SK-N-SH treated with all-trans-retinoic acid at 6 μM for 48 hours (cell line): Measurements from ENCODE around the gene FBXW12.

Experiments used
- ATAC-seq: fragments of 200-7000 bp; cut with Tn5 transposase; 3 replicates; pipeline ENCODE4 v1.9.1; 2020; ENCODE audit warnings: mild to moderate bottlenecking, moderate library complexity
- ARNTL ChIP-seq: fragments of 450-650 bp; formaldehyde crosslinking; IDR thresholded peaks from 2 replicates; pipeline ENCODE4 v1.5.0; 2020; ENCODE audit warnings: low read depth, mild to moderate bottlenecking, moderate library complexity, borderline replicate concordance
- ESRRG ChIP-seq: fragments of 250-450 bp; sonication (Bioruptor Pico); IDR thresholded peaks from 2 replicates; pipeline ENCODE4 v1.6.1; 2021; ENCODE audit warnings: mild to moderate bottlenecking
- GLIS3 ChIP-seq: fragments of 250-450 bp; sonication (Bioruptor Pico); IDR thresholded peaks from 2 replicates; pipeline ENCODE4 v1.5.0; 2020; ENCODE audit warnings: mild to moderate bottlenecking, moderate library complexity
- ISL1 ChIP-seq: fragments of 250-450 bp; sonication (Bioruptor Pico); IDR thresholded peaks from 2 replicates; pipeline ENCODE4 v2.1.2; 2022; ENCODE audit warnings: mild to moderate bottlenecking, moderate library complexity
- OSR1 ChIP-seq: fragments of 250-450 bp; sonication (Bioruptor Pico); IDR thresholded peaks from 2 replicates; pipeline ENCODE4 v1.8.0; 2022; ENCODE audit warnings: moderate library complexity, mild to moderate bottlenecking, inconsistent platforms
- PPARA ChIP-seq: fragments of 250-450 bp; sonication (Bioruptor Pico); IDR thresholded peaks from 2 replicates; pipeline ENCODE4 v1.5.0; 2020; ENCODE audit warnings: mild to moderate bottlenecking, borderline replicate concordance
- RARB ChIP-seq: fragments of 250-450 bp; sonication (Bioruptor Pico); IDR thresholded peaks from 2 replicates; pipeline ENCODE4 v1.8.0; 2021; ENCODE audit warnings: mild to moderate bottlenecking, moderate library complexity
- SNAI2 ChIP-seq: fragments of 250-450 bp; sonication (Bioruptor Pico); IDR thresholded peaks from 2 replicates; pipeline ENCODE4 v1.5.0; 2020; ENCODE audit warnings: mild to moderate bottlenecking, moderate library complexity
- TCF4 ChIP-seq: fragments of 250-450 bp; sonication (Bioruptor Pico); IDR thresholded peaks from 2 replicates; pipeline ENCODE4 v1.8.0; 2021; ENCODE audit warnings: mild to moderate bottlenecking, moderate library complexity, borderline replicate concordance
- TOX ChIP-seq: fragments of 250-450 bp; sonication (Bioruptor Pico); IDR thresholded peaks from 2 replicates; pipeline ENCODE4 v1.8.0; 2021; ENCODE audit warnings: mild to moderate bottlenecking, moderate library complexity, borderline replicate concordance
- ZC3H10 ChIP-seq: fragments of 250-450 bp; sonication (Bioruptor Pico); IDR thresholded peaks from 2 replicates; pipeline ENCODE4 v1.5.1; 2021; ENCODE audit warnings: mild to moderate bottlenecking, moderate library complexity
- ZFP3 ChIP-seq: fragments of 250-450 bp; sonication (Bioruptor Pico); IDR thresholded peaks from 2 replicates; pipeline ENCODE4 v1.5.0; 2020; ENCODE audit warnings: mild to moderate bottlenecking, moderate library complexity
- ZFP30 ChIP-seq: fragments of 450-650 bp; formaldehyde crosslinking; IDR thresholded peaks from 2 replicates; pipeline ENCODE4 v1.5.0; 2022; ENCODE audit warnings: mild to moderate bottlenecking, moderate library complexity
- ZNF565 ChIP-seq: fragments of 450-650 bp; formaldehyde crosslinking; conservative IDR thresholded peaks from 2 replicates; pipeline ENCODE4 v1.5.0; 2020; ENCODE audit warnings: low read depth, mild to moderate bottlenecking, moderate library complexity
- ZNF70 ChIP-seq: fragments of 450-650 bp; formaldehyde crosslinking; IDR thresholded peaks from 2 replicates; pipeline ENCODE4 v1.5.0; 2020; ENCODE audit warnings: mild to moderate bottlenecking, moderate library complexity
- ZNF8 ChIP-seq: fragments of 450-650 bp; formaldehyde crosslinking; IDR thresholded peaks from 2 replicates; pipeline ENCODE4 v1.5.0; 2020; ENCODE audit warnings: mild to moderate bottlenecking, moderate library complexity
- TF ChIP-seq, protein P1 (sequence below): fragments of 250-450 bp; sonication (Bioruptor Pico); IDR thresholded peaks from 2 replicates; pipeline ENCODE4 v1.8.0; 2021; ENCODE audit warnings: low read depth, mild to moderate bottlenecking, moderate library complexity, borderline replicate concordance
- TF ChIP-seq, protein P2 (sequence below): fragments of 250-450 bp; sonication (Bioruptor Pico); IDR thresholded peaks from 2 replicates; pipeline ENCODE4 v1.5.1; 2020; ENCODE audit warnings: low read depth, mild to moderate bottlenecking, moderate library complexity
- TF ChIP-seq, protein P3 (sequence below): fragments of 250-450 bp; sonication (Bioruptor Pico); IDR thresholded peaks from 2 replicates; pipeline ENCODE4 v1.8.0; 2020; ENCODE audit warnings: mild to moderate bottlenecking, moderate library complexity, borderline replicate concordance
- TF ChIP-seq, protein P4 (sequence below): fragments of 250-450 bp; sonication (Bioruptor Pico); IDR thresholded peaks from 2 replicates; pipeline ENCODE4 v1.5.0; 2020; ENCODE audit warnings: mild to moderate bottlenecking, moderate library complexity
- TF ChIP-seq, protein P5 (sequence below): fragments of 250-450 bp; sonication (Bioruptor Pico); IDR thresholded peaks from 2 replicates; pipeline ENCODE4 v1.5.1; 2021; ENCODE audit warnings: mild to moderate bottlenecking, moderate library complexity

Gene FBXW12

DNA sequence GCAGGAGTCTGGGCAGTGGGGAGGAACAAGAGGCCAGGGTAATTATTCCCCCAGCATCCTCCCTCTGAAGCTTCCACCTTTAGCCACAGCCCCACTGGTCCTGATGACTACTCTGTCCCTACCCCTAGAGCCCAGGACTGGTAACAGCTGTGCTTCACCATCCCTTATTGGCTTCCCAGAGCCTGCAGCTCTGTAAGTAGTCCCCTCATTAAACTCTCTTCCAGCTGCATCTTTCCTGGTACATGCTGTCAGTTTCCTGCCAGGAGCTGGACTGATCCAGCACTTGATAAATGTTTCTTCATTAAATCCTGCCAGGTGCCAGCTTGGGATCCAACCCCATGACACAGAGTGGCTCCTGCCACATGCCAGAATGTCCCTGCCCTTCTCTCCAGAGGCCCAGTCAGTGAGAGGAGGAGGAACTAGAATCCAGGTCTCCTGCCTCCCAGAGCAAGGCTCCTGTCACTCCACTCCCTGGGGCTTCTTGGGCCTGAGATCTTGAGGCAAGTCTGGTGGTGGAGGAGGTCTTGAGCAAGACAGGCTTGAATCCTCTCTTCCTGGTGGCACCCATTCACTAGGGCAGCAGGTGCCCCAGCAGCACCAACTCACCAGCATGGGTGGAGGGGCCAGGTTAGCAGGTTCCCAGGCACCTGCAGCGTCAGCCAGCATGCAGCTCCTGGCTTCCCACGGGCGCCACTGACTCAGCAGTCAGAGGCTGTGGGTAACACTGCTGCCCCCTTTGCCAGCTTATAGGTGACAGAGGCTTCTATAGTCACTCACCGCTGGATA lies 27.6 kb downstream of the FBXW12 start:
- TF ChIP-seq, protein P1, sequence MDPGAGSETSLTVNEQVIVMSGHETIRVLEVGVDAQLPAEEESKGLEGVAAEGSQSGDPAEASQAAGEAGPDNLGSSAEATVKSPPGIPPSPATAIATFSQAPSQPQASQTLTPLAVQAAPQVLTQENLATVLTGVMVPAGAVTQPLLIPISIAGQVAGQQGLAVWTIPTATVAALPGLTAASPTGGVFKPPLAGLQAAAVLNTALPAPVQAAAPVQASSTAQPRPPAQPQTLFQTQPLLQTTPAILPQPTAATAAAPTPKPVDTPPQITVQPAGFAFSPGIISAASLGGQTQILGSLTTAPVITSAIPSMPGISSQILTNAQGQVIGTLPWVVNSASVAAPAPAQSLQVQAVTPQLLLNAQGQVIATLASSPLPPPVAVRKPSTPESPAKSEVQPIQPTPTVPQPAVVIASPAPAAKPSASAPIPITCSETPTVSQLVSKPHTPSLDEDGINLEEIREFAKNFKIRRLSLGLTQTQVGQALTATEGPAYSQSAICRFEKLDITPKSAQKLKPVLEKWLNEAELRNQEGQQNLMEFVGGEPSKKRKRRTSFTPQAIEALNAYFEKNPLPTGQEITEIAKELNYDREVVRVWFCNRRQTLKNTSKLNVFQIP (CRISPR knock-in tag): no peak
- TF ChIP-seq, protein P2, sequence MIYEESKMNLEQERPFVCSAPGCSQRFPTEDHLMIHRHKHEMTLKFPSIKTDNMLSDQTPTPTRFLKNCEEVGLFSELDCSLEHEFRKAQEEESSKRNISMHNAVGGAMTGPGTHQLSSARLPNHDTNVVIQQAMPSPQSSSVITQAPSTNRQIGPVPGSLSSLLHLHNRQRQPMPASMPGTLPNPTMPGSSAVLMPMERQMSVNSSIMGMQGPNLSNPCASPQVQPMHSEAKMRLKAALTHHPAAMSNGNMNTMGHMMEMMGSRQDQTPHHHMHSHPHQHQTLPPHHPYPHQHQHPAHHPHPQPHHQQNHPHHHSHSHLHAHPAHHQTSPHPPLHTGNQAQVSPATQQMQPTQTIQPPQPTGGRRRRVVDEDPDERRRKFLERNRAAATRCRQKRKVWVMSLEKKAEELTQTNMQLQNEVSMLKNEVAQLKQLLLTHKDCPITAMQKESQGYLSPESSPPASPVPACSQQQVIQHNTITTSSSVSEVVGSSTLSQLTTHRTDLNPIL (CRISPR knock-in tag): no peak
- no peak for TF ChIP-seq ARNTL
- TF ChIP-seq GLIS3 (CRISPR knock-in tag): no peak
- TF ChIP-seq ISL1 (CRISPR knock-in tag): no peak
- no peak for TF ChIP-seq ZNF70 (CRISPR knock-in tag)
- TF ChIP-seq, protein P3, sequence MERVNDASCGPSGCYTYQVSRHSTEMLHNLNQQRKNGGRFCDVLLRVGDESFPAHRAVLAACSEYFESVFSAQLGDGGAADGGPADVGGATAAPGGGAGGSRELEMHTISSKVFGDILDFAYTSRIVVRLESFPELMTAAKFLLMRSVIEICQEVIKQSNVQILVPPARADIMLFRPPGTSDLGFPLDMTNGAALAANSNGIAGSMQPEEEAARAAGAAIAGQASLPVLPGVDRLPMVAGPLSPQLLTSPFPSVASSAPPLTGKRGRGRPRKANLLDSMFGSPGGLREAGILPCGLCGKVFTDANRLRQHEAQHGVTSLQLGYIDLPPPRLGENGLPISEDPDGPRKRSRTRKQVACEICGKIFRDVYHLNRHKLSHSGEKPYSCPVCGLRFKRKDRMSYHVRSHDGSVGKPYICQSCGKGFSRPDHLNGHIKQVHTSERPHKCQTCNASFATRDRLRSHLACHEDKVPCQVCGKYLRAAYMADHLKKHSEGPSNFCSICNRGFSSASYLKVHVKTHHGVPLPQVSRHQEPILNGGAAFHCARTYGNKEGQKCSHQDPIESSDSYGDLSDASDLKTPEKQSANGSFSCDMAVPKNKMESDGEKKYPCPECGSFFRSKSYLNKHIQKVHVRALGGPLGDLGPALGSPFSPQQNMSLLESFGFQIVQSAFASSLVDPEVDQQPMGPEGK (CRISPR knock-in tag): no peak
- no peak for TF ChIP-seq ZFP30 (CRISPR knock-in tag)
- TF ChIP-seq, protein P4, sequence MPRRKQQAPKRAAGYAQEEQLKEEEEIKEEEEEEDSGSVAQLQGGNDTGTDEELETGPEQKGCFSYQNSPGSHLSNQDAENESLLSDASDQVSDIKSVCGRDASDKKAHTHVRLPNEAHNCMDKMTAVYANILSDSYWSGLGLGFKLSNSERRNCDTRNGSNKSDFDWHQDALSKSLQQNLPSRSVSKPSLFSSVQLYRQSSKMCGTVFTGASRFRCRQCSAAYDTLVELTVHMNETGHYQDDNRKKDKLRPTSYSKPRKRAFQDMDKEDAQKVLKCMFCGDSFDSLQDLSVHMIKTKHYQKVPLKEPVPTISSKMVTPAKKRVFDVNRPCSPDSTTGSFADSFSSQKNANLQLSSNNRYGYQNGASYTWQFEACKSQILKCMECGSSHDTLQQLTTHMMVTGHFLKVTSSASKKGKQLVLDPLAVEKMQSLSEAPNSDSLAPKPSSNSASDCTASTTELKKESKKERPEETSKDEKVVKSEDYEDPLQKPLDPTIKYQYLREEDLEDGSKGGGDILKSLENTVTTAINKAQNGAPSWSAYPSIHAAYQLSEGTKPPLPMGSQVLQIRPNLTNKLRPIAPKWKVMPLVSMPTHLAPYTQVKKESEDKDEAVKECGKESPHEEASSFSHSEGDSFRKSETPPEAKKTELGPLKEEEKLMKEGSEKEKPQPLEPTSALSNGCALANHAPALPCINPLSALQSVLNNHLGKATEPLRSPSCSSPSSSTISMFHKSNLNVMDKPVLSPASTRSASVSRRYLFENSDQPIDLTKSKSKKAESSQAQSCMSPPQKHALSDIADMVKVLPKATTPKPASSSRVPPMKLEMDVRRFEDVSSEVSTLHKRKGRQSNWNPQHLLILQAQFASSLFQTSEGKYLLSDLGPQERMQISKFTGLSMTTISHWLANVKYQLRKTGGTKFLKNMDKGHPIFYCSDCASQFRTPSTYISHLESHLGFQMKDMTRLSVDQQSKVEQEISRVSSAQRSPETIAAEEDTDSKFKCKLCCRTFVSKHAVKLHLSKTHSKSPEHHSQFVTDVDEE (CRISPR knock-in tag): no peak
- TF ChIP-seq ZC3H10: no peak
- no peak for TF ChIP-seq ZFP3 (CRISPR knock-in tag)
- TF ChIP-seq OSR1 (CRISPR knock-in tag): no peak
- TF ChIP-seq ZNF8 (CRISPR knock-in tag): no peak
- no peak for TF ChIP-seq TCF4 (CRISPR knock-in tag)
- TF ChIP-seq, protein P5, sequence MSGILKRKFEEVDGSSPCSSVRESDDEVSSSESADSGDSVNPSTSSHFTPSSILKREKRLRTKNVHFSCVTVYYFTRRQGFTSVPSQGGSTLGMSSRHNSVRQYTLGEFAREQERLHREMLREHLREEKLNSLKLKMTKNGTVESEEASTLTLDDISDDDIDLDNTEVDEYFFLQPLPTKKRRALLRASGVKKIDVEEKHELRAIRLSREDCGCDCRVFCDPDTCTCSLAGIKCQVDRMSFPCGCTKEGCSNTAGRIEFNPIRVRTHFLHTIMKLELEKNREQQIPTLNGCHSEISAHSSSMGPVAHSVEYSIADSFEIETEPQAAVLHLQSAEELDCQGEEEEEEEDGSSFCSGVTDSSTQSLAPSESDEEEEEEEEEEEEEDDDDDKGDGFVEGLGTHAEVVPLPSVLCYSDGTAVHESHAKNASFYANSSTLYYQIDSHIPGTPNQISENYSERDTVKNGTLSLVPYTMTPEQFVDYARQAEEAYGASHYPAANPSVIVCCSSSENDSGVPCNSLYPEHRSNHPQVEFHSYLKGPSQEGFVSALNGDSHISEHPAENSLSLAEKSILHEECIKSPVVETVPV (CRISPR knock-in tag): no peak
- no peak for TF ChIP-seq SNAI2 (CRISPR knock-in tag)
- 0 out of 3 replicates have a peak, but pooled peaks have one; percentile 5 for ATAC-seq

DNA sequence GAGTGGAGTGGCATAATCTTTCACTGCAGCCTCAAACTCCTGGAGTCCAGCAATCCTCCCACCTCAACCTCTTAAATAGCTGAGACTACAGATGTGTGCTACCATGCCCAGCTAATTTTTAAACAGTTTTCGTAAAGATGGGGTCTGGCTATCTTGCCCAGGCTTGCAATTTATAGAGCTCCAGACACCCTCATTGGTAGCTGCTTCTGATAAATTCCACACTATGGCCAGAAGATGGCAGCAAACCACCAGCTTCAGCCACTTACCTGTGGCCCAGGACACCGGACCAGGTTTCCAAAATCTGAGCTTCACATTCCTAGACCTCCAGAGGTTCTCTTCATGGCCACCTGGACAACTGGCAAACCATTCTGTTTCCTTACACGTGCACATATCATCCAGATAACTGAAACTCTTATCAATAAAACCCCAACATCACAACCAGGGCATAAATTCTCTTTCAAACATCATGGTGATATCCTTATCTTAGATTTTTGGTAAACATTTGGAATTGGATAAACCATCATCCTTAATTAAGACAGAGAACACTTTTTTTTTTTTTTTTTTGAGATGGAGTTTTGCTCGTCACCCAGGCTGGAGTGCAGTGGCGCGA lies 28.9 kb downstream of the FBXW12 start:
- peak; percentile 70 for ATAC-seq
- no peak for TF ChIP-seq ARNTL
- no peak for TF ChIP-seq SNAI2 (CRISPR knock-in tag)
- TF ChIP-seq ZC3H10: no peak
- no peak for TF ChIP-seq ZNF8 (CRISPR knock-in tag)
- no peak for TF ChIP-seq RARB (CRISPR knock-in tag)
- no peak for TF ChIP-seq PPARA
- no peak for TF ChIP-seq ZFP3 (CRISPR knock-in tag)
- TF ChIP-seq TOX (CRISPR knock-in tag): no peak
- no peak for TF ChIP-seq ZFP30 (CRISPR knock-in tag)
- TF ChIP-seq ISL1 (CRISPR knock-in tag): no peak
- TF ChIP-seq ZNF70 (CRISPR knock-in tag): no peak
- TF ChIP-seq, protein P3 (CRISPR knock-in tag): no peak
- no peak for TF ChIP-seq ZNF565 (CRISPR knock-in tag)
- TF ChIP-seq, protein P5 (CRISPR knock-in tag): no peak
- TF ChIP-seq TCF4 (CRISPR knock-in tag): no peak
- no peak for TF ChIP-seq ESRRG
- TF ChIP-seq, protein P4 (CRISPR knock-in tag): no peak
